ENCODE results near the gene AGBL3.

AGBL3 gene

DNA sequence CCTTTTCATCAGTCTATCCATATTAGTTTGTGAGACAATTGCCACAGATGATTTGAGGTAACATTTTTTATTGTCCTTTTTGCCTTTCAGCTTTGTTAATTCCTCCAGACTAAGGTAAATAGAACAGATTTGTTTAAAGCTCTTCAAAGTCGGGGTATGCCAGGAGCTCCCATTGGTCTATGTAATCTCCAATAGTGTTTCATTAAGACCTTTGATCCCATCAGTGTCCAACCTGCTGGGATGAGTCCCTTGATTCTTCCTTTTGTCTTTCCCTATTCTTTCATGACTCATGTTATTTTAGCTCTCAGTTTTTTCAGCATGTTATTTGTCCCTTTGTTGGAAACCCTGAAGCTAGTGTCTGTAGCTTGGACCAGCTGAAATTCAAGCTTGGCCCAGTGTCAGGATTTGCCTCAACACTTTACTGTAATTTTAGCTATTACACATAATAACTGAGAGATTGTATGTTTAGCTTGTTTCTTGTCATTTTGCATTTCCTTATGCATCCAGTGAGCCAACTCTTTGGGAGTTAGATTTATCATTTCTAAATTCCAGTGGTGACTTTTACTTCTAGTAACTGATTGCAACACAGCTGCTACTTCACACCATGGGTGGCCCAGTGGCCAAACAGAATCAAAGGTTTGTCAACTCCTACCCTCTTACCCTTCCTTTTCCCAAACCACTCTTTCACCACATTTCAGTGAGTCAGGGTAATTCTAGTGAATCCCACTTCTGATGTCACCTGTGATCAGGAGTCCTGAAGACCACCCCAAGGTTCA lies 15.3 kb downstream of the AGBL3 start:
- no peak for DNase-seq
- no peak for ATAC-seq (ENCODE audit: insufficient read depth, low read depth)
- TF ChIP-seq EZH2 (IDR thresholded peaks at IDR 0.05; ENCODE audit: borderline replicate concordance, low read depth, low read length, severe bottlenecking): no peak
- TF ChIP-seq, protein P1, sequence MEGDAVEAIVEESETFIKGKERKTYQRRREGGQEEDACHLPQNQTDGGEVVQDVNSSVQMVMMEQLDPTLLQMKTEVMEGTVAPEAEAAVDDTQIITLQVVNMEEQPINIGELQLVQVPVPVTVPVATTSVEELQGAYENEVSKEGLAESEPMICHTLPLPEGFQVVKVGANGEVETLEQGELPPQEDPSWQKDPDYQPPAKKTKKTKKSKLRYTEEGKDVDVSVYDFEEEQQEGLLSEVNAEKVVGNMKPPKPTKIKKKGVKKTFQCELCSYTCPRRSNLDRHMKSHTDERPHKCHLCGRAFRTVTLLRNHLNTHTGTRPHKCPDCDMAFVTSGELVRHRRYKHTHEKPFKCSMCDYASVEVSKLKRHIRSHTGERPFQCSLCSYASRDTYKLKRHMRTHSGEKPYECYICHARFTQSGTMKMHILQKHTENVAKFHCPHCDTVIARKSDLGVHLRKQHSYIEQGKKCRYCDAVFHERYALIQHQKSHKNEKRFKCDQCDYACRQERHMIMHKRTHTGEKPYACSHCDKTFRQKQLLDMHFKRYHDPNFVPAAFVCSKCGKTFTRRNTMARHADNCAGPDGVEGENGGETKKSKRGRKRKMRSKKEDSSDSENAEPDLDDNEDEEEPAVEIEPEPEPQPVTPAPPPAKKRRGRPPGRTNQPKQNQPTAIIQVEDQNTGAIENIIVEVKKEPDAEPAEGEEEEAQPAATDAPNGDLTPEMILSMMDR (IDR thresholded peaks at IDR 0.05; ENCODE audit: borderline replicate concordance, extremely low read depth, low read length, poor library complexity, severe bottlenecking): no peak
- Histone ChIP-seq H3K36me3 (ENCODE audit: insufficient read depth, low read length) (peaks cover 9% of the 10 kb centered on the region; the same call in 1 of the 2 replicates), H3K79me2 (ENCODE audit: insufficient read depth, low read length) (no peaks in the 10 kb centered on the region), H3K4me3 (ENCODE audit: low read depth in 1 of 2, low read length in 2 of 2) (no peak overlapping the region), H3K9me3 (ENCODE audit: insufficient read depth, low read length, severe bottlenecking) (no peaks in the 10 kb centered on the region), H4K20me1 (ENCODE audit: insufficient read depth, low read length) (no peaks in the 10 kb centered on the region), H2AFZ (ENCODE audit: low read depth, low read length) (no peak overlapping the region), H3K4me2 (ENCODE audit: insufficient read depth, low read length) (no peak overlapping the region), H3K27me3 (ENCODE audit: insufficient read depth, low read length, poor library complexity) (no peaks in the 10 kb centered on the region), H3K27ac (ENCODE audit: low read length) (no peak overlapping the region), H3K4me1 (ENCODE audit: insufficient read depth, low read length) (no peaks in the 10 kb centered on the region), H3K9ac (ENCODE audit: low read depth, low read length) (no peak overlapping the region)

GRCh38 chr7:135012229-135012628 lies 25.9 kb downstream of the AGBL3 start:
- no peak overlapping the region for H3K4me3 ChIP-seq (ENCODE audit: low read depth in 1 of 2, low read length in 2 of 2)
- H4K20me1 ChIP-seq (ENCODE audit: insufficient read depth, low read length): no peaks in the 10 kb centered on the region
- no peaks in the 10 kb centered on the region for H3K36me3 ChIP-seq (ENCODE audit: insufficient read depth, low read length)
- no peak overlapping the region for H2AFZ ChIP-seq (ENCODE audit: low read depth, low read length)
- no peaks in the 10 kb centered on the region for H3K4me1 ChIP-seq (ENCODE audit: insufficient read depth, low read length)
- ATAC-seq (ENCODE audit: insufficient read depth, low read depth) (no peak), DNase-seq (no peak)
- TF ChIP-seq EZH2 (IDR thresholded peaks at IDR 0.05; ENCODE audit: borderline replicate concordance, low read depth, low read length, severe bottlenecking): no peak
- TF ChIP-seq, protein P1 (IDR thresholded peaks at IDR 0.05; ENCODE audit: borderline replicate concordance, extremely low read depth, low read length, poor library complexity, severe bottlenecking): no peak
- no peak overlapping the region for H3K9ac ChIP-seq (ENCODE audit: low read depth, low read length)
- H3K27ac ChIP-seq (ENCODE audit: low read length): no peak overlapping the region
- H3K27me3 ChIP-seq (ENCODE audit: insufficient read depth, low read length, poor library complexity): no peaks in the 10 kb centered on the region
- no peaks in the 10 kb centered on the region for H3K9me3 ChIP-seq (ENCODE audit: insufficient read depth, low read length, severe bottlenecking)
- no peaks in the 10 kb centered on the region for H3K79me2 ChIP-seq (ENCODE audit: insufficient read depth, low read length)
- no peak overlapping the region for H3K4me2 ChIP-seq (ENCODE audit: insufficient read depth, low read length)

DNA sequence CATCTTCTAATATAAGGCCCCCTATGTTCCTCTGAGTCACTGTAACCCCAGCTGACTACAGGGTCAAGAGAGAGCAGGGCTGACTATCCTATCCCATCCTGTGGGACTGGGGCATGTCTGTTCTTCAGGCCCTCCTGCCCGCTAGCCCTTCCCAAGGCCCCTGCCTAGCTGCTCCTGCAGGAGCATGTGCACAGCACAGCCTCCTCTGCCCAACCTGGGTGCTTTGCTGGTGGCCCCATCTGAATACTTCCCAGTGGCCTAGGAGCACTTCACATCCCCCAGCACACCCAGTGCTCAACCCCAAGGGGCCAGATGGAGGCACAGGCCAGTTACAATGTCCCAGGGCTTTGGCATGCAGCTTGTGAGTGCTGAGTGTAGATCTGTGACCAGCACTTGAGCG lies 37.3 kb downstream of the AGBL3 start:
- Histone ChIP-seq H3K27ac (ENCODE audit: low read length) (no peak overlapping the region), H4K20me1 (ENCODE audit: insufficient read depth, low read length) (no peaks in the 10 kb centered on the region), H3K9ac (ENCODE audit: low read depth, low read length) (no peak overlapping the region), H3K79me2 (ENCODE audit: insufficient read depth, low read length) (no peaks in the 10 kb centered on the region), H3K4me3 (ENCODE audit: low read depth in 1 of 2, low read length in 2 of 2) (no peak overlapping the region), H3K9me3 (ENCODE audit: insufficient read depth, low read length, severe bottlenecking) (no peaks in the 10 kb centered on the region), H3K4me1 (ENCODE audit: insufficient read depth, low read length) (no peaks in the 10 kb centered on the region), H3K4me2 (ENCODE audit: insufficient read depth, low read length) (no peak overlapping the region), H3K36me3 (ENCODE audit: insufficient read depth, low read length) (no peaks in the 10 kb centered on the region), H3K27me3 (ENCODE audit: insufficient read depth, low read length, poor library complexity) (no peaks in the 10 kb centered on the region), H2AFZ (ENCODE audit: low read depth, low read length) (no peak overlapping the region)
- no peak for ATAC-seq (ENCODE audit: insufficient read depth, low read depth)
- DNase-seq: no peak
- TF ChIP-seq, protein P1 (IDR thresholded peaks at IDR 0.05; ENCODE audit: borderline replicate concordance, extremely low read depth, low read length, poor library complexity, severe bottlenecking): no peak
- TF ChIP-seq EZH2 (IDR thresholded peaks at IDR 0.05; ENCODE audit: borderline replicate concordance, low read depth, low read length, severe bottlenecking): no peak

Measured in DND-41 (cell line).